Astrocyte of the spinal cord (primary cell): Measurements from ENCODE around the gene TRMT2A.

ENCODE experiments used
- DNase-seq: peaks from one replicate; pipeline ENCODE4 v3.0.0; 2011; ENCODE audit warnings: low read depth, low spot score
- H3K4me3 ChIP-seq: 2 replicates; pipeline ENCODE4 v1.5.1; 2011; ENCODE audit warnings: low read depth, mild to moderate bottlenecking, low read length, moderate library complexity
- in situ Hi-C: cut with HindIII; loops from 2 replicates; pipeline ENCODE4 v1.10.0; 2017; ENCODE audit warnings: low sequenced_read_pairs
- TF ChIP-seq, protein P1 (sequence below): IDR thresholded peaks from 2 replicates; pipeline ENCODE4 v1.5.1; 2012; ENCODE audit warnings: low read depth, mild to moderate bottlenecking, low read length, inconsistent platforms

Gene TRMT2A

DNA sequence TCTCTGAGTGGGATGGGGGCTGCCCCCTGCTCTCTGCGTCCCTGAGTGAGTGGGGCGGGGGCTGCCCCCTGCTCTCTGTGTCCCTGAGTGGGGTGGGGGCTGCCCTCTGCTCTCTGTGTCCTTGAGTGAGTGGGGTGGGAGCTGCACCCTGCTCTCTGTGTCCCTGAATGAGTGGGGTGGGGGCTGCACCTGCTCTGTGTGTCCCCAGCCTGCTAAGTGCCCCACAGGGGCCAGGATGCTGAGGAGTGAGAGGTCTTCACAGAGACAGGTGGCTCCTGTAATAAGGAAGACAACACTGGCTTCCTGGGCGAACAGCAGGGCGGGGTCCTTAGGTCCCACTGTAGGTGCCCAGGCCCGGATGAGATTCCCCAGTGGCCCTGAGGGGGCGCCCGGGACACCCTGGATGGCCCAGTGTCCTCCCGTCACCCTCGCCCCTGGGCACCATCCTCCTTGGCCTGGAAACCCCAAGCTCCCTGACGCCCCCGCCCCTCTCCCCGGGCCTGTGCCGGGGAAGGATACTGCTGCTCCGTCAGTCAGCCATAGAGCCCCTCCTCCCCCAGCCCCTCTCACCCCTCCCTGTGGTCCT lies 37.7 kb upstream of the TRMT2A start:
- TF ChIP-seq, protein P1, sequence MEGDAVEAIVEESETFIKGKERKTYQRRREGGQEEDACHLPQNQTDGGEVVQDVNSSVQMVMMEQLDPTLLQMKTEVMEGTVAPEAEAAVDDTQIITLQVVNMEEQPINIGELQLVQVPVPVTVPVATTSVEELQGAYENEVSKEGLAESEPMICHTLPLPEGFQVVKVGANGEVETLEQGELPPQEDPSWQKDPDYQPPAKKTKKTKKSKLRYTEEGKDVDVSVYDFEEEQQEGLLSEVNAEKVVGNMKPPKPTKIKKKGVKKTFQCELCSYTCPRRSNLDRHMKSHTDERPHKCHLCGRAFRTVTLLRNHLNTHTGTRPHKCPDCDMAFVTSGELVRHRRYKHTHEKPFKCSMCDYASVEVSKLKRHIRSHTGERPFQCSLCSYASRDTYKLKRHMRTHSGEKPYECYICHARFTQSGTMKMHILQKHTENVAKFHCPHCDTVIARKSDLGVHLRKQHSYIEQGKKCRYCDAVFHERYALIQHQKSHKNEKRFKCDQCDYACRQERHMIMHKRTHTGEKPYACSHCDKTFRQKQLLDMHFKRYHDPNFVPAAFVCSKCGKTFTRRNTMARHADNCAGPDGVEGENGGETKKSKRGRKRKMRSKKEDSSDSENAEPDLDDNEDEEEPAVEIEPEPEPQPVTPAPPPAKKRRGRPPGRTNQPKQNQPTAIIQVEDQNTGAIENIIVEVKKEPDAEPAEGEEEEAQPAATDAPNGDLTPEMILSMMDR = no peak
- no peak for DNase-seq
- in situ Hi-C loops = no loop called here
- peak overlapping the region; percentile 41 for H3K4me3 ChIP-seq

DNA sequence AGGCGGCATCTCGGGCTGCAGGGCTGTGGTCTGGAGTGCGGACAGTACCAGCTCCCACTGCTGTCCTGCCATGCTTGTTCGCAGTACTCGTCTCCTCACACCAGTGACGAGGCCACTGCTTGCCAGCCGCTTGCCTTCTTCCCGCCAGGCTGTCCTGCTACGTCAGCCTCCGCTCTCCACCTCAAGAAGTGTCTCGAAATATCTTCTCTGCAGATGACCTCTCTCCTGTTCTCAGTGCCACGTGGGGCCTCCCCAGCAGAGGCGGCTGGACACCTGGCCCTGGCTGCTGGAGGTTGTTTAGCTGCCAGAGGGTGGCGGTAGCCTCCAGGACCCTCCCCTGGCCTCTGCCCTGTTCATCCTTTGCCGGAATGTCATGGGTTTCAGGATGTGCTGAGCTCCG lies 36.9 kb upstream of the TRMT2A start:
- in situ Hi-C loops = no loop called here
- no peak for DNase-seq
- TF ChIP-seq, protein P1 = peak; percentile 9
- H3K4me3 ChIP-seq = no peak overlapping the region

DNA sequence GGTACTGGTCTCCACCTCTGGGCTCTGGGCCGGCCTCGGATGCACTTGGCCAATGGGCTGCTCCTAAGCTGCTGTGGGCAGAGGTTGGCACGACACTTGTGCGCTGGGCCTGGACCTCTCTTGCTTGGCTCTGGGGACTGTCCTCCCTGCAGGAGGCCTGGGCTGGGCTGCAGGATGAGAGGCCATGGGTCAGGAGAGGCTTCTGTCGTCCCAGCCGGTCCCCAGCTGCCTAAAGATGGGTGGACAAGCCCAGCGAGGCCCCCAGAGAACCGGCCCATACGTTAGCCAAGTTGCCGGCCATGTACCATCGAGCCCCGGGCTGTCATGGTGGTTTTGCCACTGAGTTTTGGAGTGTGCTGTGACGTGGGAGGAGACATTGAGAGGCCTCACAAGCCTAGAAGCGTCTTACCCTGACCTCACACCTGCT lies 35.5 kb upstream of the TRMT2A start:
- TF ChIP-seq, protein P1 = no peak
- in situ Hi-C loops = no loop called here
- DNase-seq = no peak
- H3K4me3 ChIP-seq = no peak overlapping the region

DNA sequence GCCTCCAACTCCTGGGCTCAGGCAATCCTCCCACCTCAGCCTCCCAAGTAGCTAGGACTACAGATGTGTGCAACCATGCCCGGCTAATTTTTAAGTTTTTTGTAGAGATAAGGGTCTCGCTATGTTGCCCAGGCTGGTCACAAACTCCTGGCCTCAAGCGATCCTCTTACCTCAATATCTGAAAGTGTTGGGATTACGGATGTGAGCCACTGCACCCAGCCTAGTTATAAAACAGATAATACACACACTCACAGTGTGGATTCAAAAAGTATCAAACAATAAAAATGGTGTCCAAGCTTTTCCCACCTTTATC lies 34.2 kb upstream of the TRMT2A start:
- TF ChIP-seq, protein P1 = no peak
- DNase-seq = no peak
- no peak overlapping the region for H3K4me3 ChIP-seq
- in situ Hi-C loops = no loop called here

DNA sequence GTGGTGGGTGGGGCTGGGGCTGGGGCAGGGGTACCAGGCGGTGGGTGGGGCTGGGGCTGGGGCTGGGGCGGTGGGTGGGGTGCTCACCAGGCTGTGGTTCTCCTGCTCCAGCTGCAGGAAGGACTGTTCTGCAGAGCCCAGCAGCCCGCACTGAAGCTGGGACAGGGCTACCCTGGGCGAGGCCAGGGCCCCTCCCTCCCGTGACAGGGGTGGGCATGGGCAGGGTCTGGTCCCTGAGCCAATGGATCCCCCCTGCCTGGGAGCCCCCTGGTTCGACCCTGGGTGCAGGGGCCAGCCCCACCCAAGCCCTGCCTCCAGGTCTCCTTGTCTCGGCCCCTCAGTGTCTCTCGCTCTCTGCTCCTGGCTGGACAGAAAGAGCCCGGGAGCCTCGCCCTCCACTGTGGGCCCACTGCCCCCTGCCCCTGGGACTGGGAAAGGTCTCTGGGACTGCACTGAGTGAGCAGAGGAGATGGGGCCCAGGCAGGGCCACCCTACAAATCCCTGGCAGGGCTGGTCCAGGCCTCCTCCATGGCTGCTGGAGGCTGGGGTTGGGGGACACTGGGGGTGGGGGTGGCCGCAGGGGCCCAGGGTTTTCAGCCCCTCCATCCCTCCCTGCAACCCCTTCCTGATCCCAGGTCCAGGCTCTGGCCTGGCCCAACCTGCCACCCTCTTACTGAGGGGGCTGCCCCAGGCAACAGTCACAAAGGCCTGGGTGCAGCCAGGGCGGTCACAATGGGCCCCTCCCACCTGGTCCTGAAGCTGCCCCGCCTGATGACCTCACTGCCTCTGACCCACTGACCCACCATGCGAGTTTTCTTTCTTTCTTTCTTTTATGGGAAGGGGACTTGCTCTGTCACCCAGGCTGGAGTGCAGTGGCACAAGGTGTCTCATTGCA lies 33.6 kb upstream of the TRMT2A start, which contains the start of gene CCDC188:
CCDC188 (minus strand) TSS at position 675 of the 895 bp plus-strand sequence; CDS start at position 606, 69 bp downstream.
- TF ChIP-seq, protein P1 = no peak
- in situ Hi-C loops = no loop called here
- no peak for DNase-seq
- no peak within 1 kb of the TSS for H3K4me3 ChIP-seq

DNA sequence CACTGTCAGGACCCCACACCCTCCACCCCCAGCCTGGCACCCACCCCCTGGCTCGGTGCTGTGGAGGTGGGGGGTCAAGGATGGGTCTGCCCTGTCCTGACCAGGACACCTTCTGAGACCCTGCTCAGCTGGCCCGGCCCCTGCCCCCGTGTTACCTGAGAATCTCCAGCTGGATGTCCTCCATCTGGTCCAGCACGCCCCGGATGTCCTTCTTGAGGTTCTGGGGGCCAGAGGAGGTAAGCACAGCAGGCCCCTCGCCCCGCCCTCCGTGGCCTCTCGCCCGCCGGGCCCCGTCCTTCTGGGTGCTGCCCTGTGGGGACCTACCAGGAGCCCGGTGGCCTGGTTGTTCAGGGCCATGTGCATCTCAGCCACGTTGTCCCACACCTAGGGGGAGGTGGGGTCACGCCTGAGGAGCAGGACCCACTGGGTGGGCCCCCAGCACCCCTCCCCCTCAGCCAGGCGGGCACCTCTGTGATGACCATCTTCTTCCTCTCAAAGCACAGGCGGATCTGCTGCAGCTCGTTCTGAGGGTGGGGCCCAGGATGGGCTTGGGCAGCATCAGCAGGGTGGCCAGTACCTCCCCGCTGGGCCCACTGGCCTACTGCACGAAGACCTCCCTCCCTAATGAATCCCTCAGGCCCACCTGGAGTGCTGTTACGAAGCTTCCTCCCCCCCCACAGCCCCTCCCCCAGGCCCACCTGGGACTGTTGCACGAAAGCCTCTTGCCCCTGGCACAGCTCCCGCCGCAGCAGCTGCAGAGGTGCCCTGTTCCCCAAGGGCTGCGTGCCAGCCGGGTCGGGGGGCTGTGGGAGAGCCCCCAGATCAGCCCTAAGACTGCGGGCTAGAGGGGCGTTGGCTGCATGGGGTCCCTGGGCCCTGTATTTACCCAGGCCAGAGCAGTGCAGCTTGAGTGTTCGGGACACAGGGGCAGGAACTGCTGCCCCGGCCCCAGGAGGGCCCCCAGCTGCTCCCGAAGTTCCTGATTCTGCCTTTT lies 32.5 kb upstream of the TRMT2A start:
- H3K4me3 ChIP-seq = no peak overlapping the region
- in situ Hi-C loops = no loop called here
- TF ChIP-seq, protein P1 = no peak
- DNase-seq = no peak
